SK-N-SH treated with all-trans-retinoic acid at 6 μM for 48 hours (cell line): ENCODE results near the gene C9orf43.

ENCODE experiments used
- ATAC-seq: fragments of 200-7000 bp; cut with Tn5 transposase; 3 replicates; pipeline ENCODE4 v1.9.1; 2020; ENCODE audit warnings: mild to moderate bottlenecking, moderate library complexity
- BACH2 ChIP-seq: fragments of 250-450 bp; sonication (Bioruptor Pico); IDR thresholded peaks from 2 replicates; pipeline ENCODE4 v1.9.0; 2021; ENCODE audit warnings: mild to moderate bottlenecking, borderline replicate concordance
- CREB5 ChIP-seq: fragments of 250-450 bp; sonication (Bioruptor Pico); IDR thresholded peaks from 2 replicates; pipeline ENCODE4 v1.5.1; 2020; ENCODE audit warnings: low read depth, mild to moderate bottlenecking, moderate library complexity
- PATZ1 ChIP-seq: fragments of 250-450 bp; sonication (Bioruptor Pico); IDR thresholded peaks from 2 replicates; pipeline ENCODE4 v1.8.0; 2020; ENCODE audit warnings: mild to moderate bottlenecking, moderate library complexity, borderline replicate concordance
- PPARA ChIP-seq: fragments of 250-450 bp; sonication (Bioruptor Pico); IDR thresholded peaks from 2 replicates; pipeline ENCODE4 v1.5.0; 2020; ENCODE audit warnings: mild to moderate bottlenecking, borderline replicate concordance
- TCF4 ChIP-seq: fragments of 250-450 bp; sonication (Bioruptor Pico); IDR thresholded peaks from 2 replicates; pipeline ENCODE4 v1.8.0; 2021; ENCODE audit warnings: mild to moderate bottlenecking, moderate library complexity, borderline replicate concordance
- TOX ChIP-seq: fragments of 250-450 bp; sonication (Bioruptor Pico); IDR thresholded peaks from 2 replicates; pipeline ENCODE4 v1.8.0; 2021; ENCODE audit warnings: mild to moderate bottlenecking, moderate library complexity, borderline replicate concordance
- TSHZ2 ChIP-seq: fragments of 250-450 bp; sonication (Bioruptor Pico); IDR thresholded peaks from 2 replicates; pipeline ENCODE4 v1.5.0; 2020; ENCODE audit warnings: mild to moderate bottlenecking, moderate library complexity
- ZFP30 ChIP-seq: fragments of 450-650 bp; formaldehyde crosslinking; IDR thresholded peaks from 2 replicates; pipeline ENCODE4 v1.5.0; 2022; ENCODE audit warnings: mild to moderate bottlenecking, moderate library complexity
- ZNF565 ChIP-seq: fragments of 450-650 bp; formaldehyde crosslinking; conservative IDR thresholded peaks from 2 replicates; pipeline ENCODE4 v1.5.0; 2020; ENCODE audit warnings: low read depth, mild to moderate bottlenecking, moderate library complexity
- ZNF70 ChIP-seq: fragments of 450-650 bp; formaldehyde crosslinking; IDR thresholded peaks from 2 replicates; pipeline ENCODE4 v1.5.0; 2020; ENCODE audit warnings: mild to moderate bottlenecking, moderate library complexity

Gene C9orf43

GRCh38 chr9:113479174-113479621 lies 68.7 kb downstream of the C9orf43 start:
- TF ChIP-seq CREB5 (CRISPR knock-in tag) (no peak), ZNF70 (CRISPR knock-in tag) (no peak), ZFP30 (CRISPR knock-in tag) (no peak), PPARA (CRISPR knock-in tag) (no peak), PATZ1 (CRISPR knock-in tag) (no peak), ZNF565 (no peak), TSHZ2 (no peak), BACH2 (CRISPR knock-in tag) (no peak), TCF4 (no peak), TOX (CRISPR knock-in tag) (no peak)
- TF ChIP-seq, all 23 proteins: peak for 0
- no peak for ATAC-seq
